Keratinocyte (primary cell): ENCODE data around the gene ASRGL1.

ENCODE experiments used
- EZH2 ChIP-seq: IDR thresholded peaks from one replicate; pipeline ENCODE4 v1.6.1; 2012; ENCODE audit warnings: inconsistent platforms, mild to moderate bottlenecking, low read length, moderate library complexity
- TF ChIP-seq, protein P1 (sequence below), 3 experiments: IDR thresholded peaks in 1 of 3; conservative IDR thresholded peaks in 1 of 3; optimal IDR thresholded peaks in 1 of 3; 2 replicates in 2 of 3; 3 replicates in 1 of 3; pipeline versions ENCODE3 to v1.5.1; 2011; ENCODE audit warnings: low read length in 3 of 3, mild to moderate bottlenecking in 3 of 3, moderate library complexity in 2 of 3, control low read depth in 1 of 3, inconsistent platforms in 1 of 3; ENCODE audit not compliant: insufficient read depth in 2 of 3; ENCODE audit errors: extremely low read depth in 1 of 3

- TF ChIP-seq, protein P1, sequence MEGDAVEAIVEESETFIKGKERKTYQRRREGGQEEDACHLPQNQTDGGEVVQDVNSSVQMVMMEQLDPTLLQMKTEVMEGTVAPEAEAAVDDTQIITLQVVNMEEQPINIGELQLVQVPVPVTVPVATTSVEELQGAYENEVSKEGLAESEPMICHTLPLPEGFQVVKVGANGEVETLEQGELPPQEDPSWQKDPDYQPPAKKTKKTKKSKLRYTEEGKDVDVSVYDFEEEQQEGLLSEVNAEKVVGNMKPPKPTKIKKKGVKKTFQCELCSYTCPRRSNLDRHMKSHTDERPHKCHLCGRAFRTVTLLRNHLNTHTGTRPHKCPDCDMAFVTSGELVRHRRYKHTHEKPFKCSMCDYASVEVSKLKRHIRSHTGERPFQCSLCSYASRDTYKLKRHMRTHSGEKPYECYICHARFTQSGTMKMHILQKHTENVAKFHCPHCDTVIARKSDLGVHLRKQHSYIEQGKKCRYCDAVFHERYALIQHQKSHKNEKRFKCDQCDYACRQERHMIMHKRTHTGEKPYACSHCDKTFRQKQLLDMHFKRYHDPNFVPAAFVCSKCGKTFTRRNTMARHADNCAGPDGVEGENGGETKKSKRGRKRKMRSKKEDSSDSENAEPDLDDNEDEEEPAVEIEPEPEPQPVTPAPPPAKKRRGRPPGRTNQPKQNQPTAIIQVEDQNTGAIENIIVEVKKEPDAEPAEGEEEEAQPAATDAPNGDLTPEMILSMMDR (optimal IDR thresholded peaks at IDR 0.05 in 1 of 3, IDR thresholded peaks at IDR 0.05 in 1 of 3, conservative IDR thresholded peaks at IDR 0.05 in 1 of 3; ENCODE audit: extremely low read depth in 1 of 3, insufficient read depth in 2 of 3, low read length in 3 of 3): no peak
- TF ChIP-seq EZH2: no peak
Observed at GRCh38 chr11:62391642-62392425, 54.6 kb downstream of the ASRGL1 start.
